IPS-NIHi11 (cell line): ENCODE data around the gene SAA1.
A peak's percentile ranks its signal among the peaks of the same experiment; 100 is the strongest.
"Not testable (repeated sequence)": the region's sequence is repeated elsewhere in the genome, so short reads cannot be mapped to it uniquely, and the experiment has no call there.

Source experiments
- DNase-seq: peaks from one replicate; pipeline ENCODE4 v3.0.0; 2012; ENCODE audit warnings: mixed read lengths, low spot score

The SAA1 gene

GRCh38 chr11:18265949-18266348 is at the start of gene SAA1:
Gene SAA1 (plus strand): TSS chr11:18266264. CDS start chr11:18266888, 624 bp downstream.
- DNase-seq, result no peak

GRCh38 chr11:18221274-18221876 is 44.7 kb upstream of the SAA1 start:
- DNase-seq, result no peak

GRCh38 chr11:18222814-18223421 is 43.1 kb upstream of the SAA1 start:
- DNase-seq, result no peak

GRCh38 chr11:18223591-18224387 is 42.3 kb upstream of the SAA1 start:
- DNase-seq, result no peak

GRCh38 chr11:18225913-18226312 is 40.2 kb upstream of the SAA1 start:
- DNase-seq, result no peak

- no peak for DNase-seq
Observed at GRCh38 chr11:18229501-18229900, 36.6 kb upstream of the SAA1 start.

GRCh38 chr11:18230859-18231258 is 35.2 kb upstream of the SAA1 start:
- no peak for DNase-seq

GRCh38 chr11:18233912-18234311 is 32.2 kb upstream of the SAA1 start:
- DNase-seq, result no peak

- DNase-seq, result no peak
Observed at GRCh38 chr11:18235394-18236334, 30.4 kb upstream of the SAA1 start.

GRCh38 chr11:18236664-18237356 is 29.3 kb upstream of the SAA1 start, which contains the start of gene SAA4:
Gene SAA4 (minus strand): TSS chr11:18236802. CDS start chr11:18235926, 876 bp downstream.
- no peak for DNase-seq

GRCh38 chr11:18239655-18240054 is 26.4 kb upstream of the SAA1 start:
- no peak for DNase-seq

GRCh38 chr11:18243783-18244362 is 22.2 kb upstream of the SAA1 start:
- DNase-seq, result peak; percentile 78

- no peak for DNase-seq
Observed at GRCh38 chr11:18245396-18245795, 20.7 kb upstream of the SAA1 start.

- not testable (repeated sequence) for DNase-seq
Observed at GRCh38 chr11:18246379-18247190, 19.5 kb upstream of the SAA1 start.

GRCh38 chr11:18247191-18247581 is 18.9 kb upstream of the SAA1 start:
- not testable (repeated sequence) for DNase-seq

GRCh38 chr11:18248561-18248960 is 17.5 kb upstream of the SAA1 start, which contains the start of gene SAA2:
Gene SAA2 (minus strand): TSS chr11:18248668. CDS start chr11:18248011, 657 bp downstream.
- DNase-seq, result no peak

GRCh38 chr11:18253233-18253632 is 12.8 kb upstream of the SAA1 start:
- DNase-seq, result no peak

GRCh38 chr11:18253778-18254338 is 12.2 kb upstream of the SAA1 start:
- DNase-seq, result no peak

GRCh38 chr11:18254781-18255361 is 11.2 kb upstream of the SAA1 start:
- no peak for DNase-seq
